CD4-positive, alpha-beta T cell treated with Interleukin-2 at 100 ng/mL for 4 hours (primary cell): ENCODE results near the gene NKAPL.
A peak's percentile ranks its signal among the peaks of the same experiment; 100 is the strongest.

Experiments used
- DNase-seq: peaks from one replicate; pipeline ENCODE4 v3.0.0-alpha.2; 2020; ENCODE audit warnings: low spot score

Gene NKAPL

GRCh38 chr6:28258877-28259777, at the start of gene NKAPL:
TSS of gene NKAPL (plus strand) at chr6:28259297. CDS start at chr6:28259372, 75 bp downstream.
- DNase-seq, result peak; percentile 39

- DNase-seq, result no peak
Measured at GRCh38 chr6:28209753-28210535, 49.2 kb upstream of the NKAPL start.

- DNase-seq, result no peak
Measured at GRCh38 chr6:28211840-28212509, 47.1 kb upstream of the NKAPL start.

- peak; percentile 10 for DNase-seq
Measured at GRCh38 chr6:28212510-28213212, 46.4 kb upstream of the NKAPL start.

- DNase-seq, result no peak
Measured at GRCh38 chr6:28213213-28213523, 45.9 kb upstream of the NKAPL start.

GRCh38 chr6:28215425-28215824, 43.7 kb upstream of the NKAPL start:
- no peak for DNase-seq

- no peak for DNase-seq
Measured at GRCh38 chr6:28217890-28218289, 41.2 kb upstream of the NKAPL start.

- peak; percentile 16 for DNase-seq
Measured at GRCh38 chr6:28218312-28219248, 40.5 kb upstream of the NKAPL start.

GRCh38 chr6:28220257-28221133, 38.6 kb upstream of the NKAPL start:
- DNase-seq, result no peak

GRCh38 chr6:28224131-28225055, 34.7 kb upstream of the NKAPL start:
- no peak for DNase-seq

GRCh38 chr6:28225056-28225834, 33.9 kb upstream of the NKAPL start, which contains the start of gene ZSCAN9:
TSS of gene ZSCAN9 (plus strand) at chr6:28225275. CDS start at chr6:28227085, 1,810 bp downstream.
- DNase-seq, result peak; percentile 47

- no peak for DNase-seq
Measured at GRCh38 chr6:28226460-28226859, 32.6 kb upstream of the NKAPL start.

- DNase-seq, result no peak
Measured at GRCh38 chr6:28232785-28233184, 26.3 kb upstream of the NKAPL start.

- DNase-seq, result no peak
Measured at GRCh38 chr6:28235912-28236452, 23.1 kb upstream of the NKAPL start.

GRCh38 chr6:28239636-28240035, 19.5 kb upstream of the NKAPL start:
- no peak for DNase-seq

- no peak for DNase-seq
Measured at GRCh38 chr6:28240471-28240870, 18.6 kb upstream of the NKAPL start.

- no peak for DNase-seq
Measured at GRCh38 chr6:28243946-28244345, 15.2 kb upstream of the NKAPL start.
